Neuronal stem cell (in vitro differentiated cells): ENCODE data around the gene VWA5B1.

Source experiments
- DNase-seq: peaks from one replicate; pipeline ENCODE4 v3.0.0-alpha.2; 2013; ENCODE audit warnings: low spot score
- H2AFZ ChIP-seq: one replicate; pipeline ENCODE4 v1.6.1; 2013; ENCODE audit warnings: mild to moderate bottlenecking, low read length, inconsistent platforms
- H2AK5ac ChIP-seq: 2 replicates; pipeline ENCODE4 v1.6.1; 2013; ENCODE audit warnings: low read depth, mild to moderate bottlenecking, inconsistent platforms, low read length, moderate library complexity, mixed read lengths
- H2BK120ac ChIP-seq: 2 replicates; pipeline ENCODE4 v1.6.1; 2013; ENCODE audit warnings: low read depth, mild to moderate bottlenecking, inconsistent platforms, low read length, moderate library complexity, mixed read lengths
- H2BK12ac ChIP-seq: one replicate; pipeline ENCODE4 v1.6.1; 2013; ENCODE audit warnings: low read length, inconsistent platforms
- H2BK15ac ChIP-seq: 2 replicates; pipeline ENCODE4 v1.6.1; 2013; ENCODE audit warnings: mild to moderate bottlenecking, low read length, inconsistent platforms, mixed read lengths
- H2BK5ac ChIP-seq: one replicate; pipeline ENCODE4 v1.6.1; 2013; ENCODE audit warnings: inconsistent platforms, mild to moderate bottlenecking, low read length, moderate library complexity
- H3K14ac ChIP-seq: one replicate; pipeline ENCODE4 v1.6.1; 2013; ENCODE audit warnings: low read length, inconsistent platforms
- H3K18ac ChIP-seq: 2 replicates; pipeline ENCODE4 v1.6.1; 2013; ENCODE audit warnings: low read length, inconsistent platforms
- H3K23ac ChIP-seq: 2 replicates; pipeline ENCODE4 v1.6.1; 2013; ENCODE audit warnings: low read depth, mild to moderate bottlenecking, mixed read lengths, low read length, inconsistent platforms; ENCODE audit not compliant: poor library complexity
- H3K27ac ChIP-seq: replicated peaks from 3 replicates; pipeline ENCODE4 v1.5.1; 2013; ENCODE audit warnings: low read length, inconsistent platforms
- H3K27me3 ChIP-seq, 3 experiments: 2 replicates each; pipeline ENCODE4 v1.6.1; 2013; ENCODE audit warnings: low read length in 3 of 3, mild to moderate bottlenecking in 2 of 3, inconsistent platforms in 1 of 3, low read depth in 1 of 3, mixed read lengths in 1 of 3, moderate library complexity in 1 of 3; ENCODE audit not compliant: control insufficient read depth in 3 of 3, insufficient read depth in 3 of 3
- H3K36me3 ChIP-seq, 2 donors: replicated peaks in 1 of 2; 2 replicates each; pipeline ENCODE4 v1.6.1; 2013; ENCODE audit warnings: low read length in 2 of 2; ENCODE audit not compliant: control insufficient read depth in 2 of 2, insufficient read depth in 2 of 2
- H3K4ac ChIP-seq: 2 replicates; pipeline ENCODE4 v1.6.1; 2013; ENCODE audit warnings: inconsistent platforms, mild to moderate bottlenecking, low read length, moderate library complexity
- H3K4me1 ChIP-seq, 2 donors: 1 replicate in 1 of 2; 2 replicates in 1 of 2; pipeline ENCODE4 v1.6.1; 2013; ENCODE audit warnings: low read length in 2 of 2, low read depth in 1 of 2; ENCODE audit not compliant: control insufficient read depth in 2 of 2, insufficient read depth in 1 of 2
- H3K4me2 ChIP-seq: one replicate; pipeline ENCODE4 v1.6.1; 2013; ENCODE audit warnings: mild to moderate bottlenecking, low read length, inconsistent platforms; ENCODE audit not compliant: insufficient read depth, poor library complexity, severe bottlenecking
- H3K4me3 ChIP-seq, 2 donors: 2 replicates each; pipeline ENCODE4 v1.5.1; 2013; ENCODE audit warnings: low read length in 2 of 2, mild to moderate bottlenecking in 2 of 2, inconsistent platforms in 1 of 2, moderate library complexity in 1 of 2
- H3K79me1 ChIP-seq: one replicate; pipeline ENCODE4 v1.6.1; 2013; ENCODE audit warnings: low read depth, mild to moderate bottlenecking, inconsistent platforms, low read length, moderate library complexity
- H3K9ac ChIP-seq: one replicate; pipeline ENCODE4 v1.6.1; 2013; ENCODE audit warnings: mild to moderate bottlenecking, low read depth, low read length, inconsistent platforms; ENCODE audit not compliant: poor library complexity
- H3K9me3 ChIP-seq, 2 donors: replicated peaks in 1 of 2; 2 replicates each; pipeline versions ENCODE3 to v1.6.1; 2013; ENCODE audit warnings: low read length in 2 of 2, mild to moderate bottlenecking in 2 of 2, inconsistent platforms in 1 of 2, low read depth in 1 of 2, mixed read lengths in 1 of 2, moderate library complexity in 1 of 2; ENCODE audit not compliant: control insufficient read depth in 2 of 2, insufficient read depth in 1 of 2
- H4K8ac ChIP-seq: one replicate; pipeline ENCODE4 v1.6.1; 2013; ENCODE audit warnings: low read depth, mild to moderate bottlenecking, inconsistent platforms, low read length, moderate library complexity
- H4K91ac ChIP-seq: one replicate; pipeline ENCODE4 v1.6.1; 2013; ENCODE audit warnings: low read length, low read depth, mild to moderate bottlenecking, inconsistent platforms; ENCODE audit not compliant: poor library complexity
- WGBS, 2 donors: extraction: QIAGEN DNeasy Blood & Tissue Kit; methylation state at CpG; one replicate each; pipeline ENCODE4 v1.1.7; 2013; ENCODE audit warnings: missing lambda C conversion rate in 2 of 2, mixed read lengths in 1 of 2; ENCODE audit not compliant: insufficient read length in 2 of 2, insufficient replicate concordance in 1 of 2; ENCODE audit errors: extremely low coverage in 2 of 2; 5-methylcytosine and 5-hydroxymethylcytosine counted together

The VWA5B1 gene

DNA sequence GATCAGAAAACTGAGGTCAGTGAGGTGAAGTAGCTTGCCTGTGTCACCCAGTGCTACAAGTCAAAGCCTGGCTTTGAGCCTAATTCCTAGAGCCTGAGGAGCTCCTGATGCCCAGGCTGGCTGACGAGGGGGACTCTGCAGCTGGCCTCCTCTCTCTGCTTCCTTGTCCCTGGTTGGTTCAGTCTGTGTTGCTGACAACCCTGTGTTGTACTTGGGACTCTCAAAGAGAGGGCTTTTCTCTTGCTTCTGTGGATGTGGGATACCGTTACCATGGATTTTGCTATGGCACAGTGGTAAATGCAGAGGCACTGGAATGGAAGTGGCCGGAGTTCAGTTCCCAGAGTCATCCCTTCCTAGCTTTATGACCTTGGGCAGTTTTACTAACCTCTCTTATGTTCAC lies 8.0 kb downstream of the VWA5B1 start:
- Histone ChIP-seq H3K4me1 (no peaks in the 10 kb centered on the region), H2AFZ (no peak overlapping the region), H3K4ac (no peak overlapping the region), H2BK12ac (no peak overlapping the region), H2AK5ac (no peak overlapping the region), H2BK5ac (no peak overlapping the region), H3K18ac (no peak overlapping the region), H4K91ac (no peak overlapping the region), H3K27me3 (peaks cover 0 to 13% (median 0%) of the 10 kb centered on the region in 3 experiments), H3K4me3 (no peak overlapping the region), H3K27ac (no peak overlapping the region), H3K79me1 (no peaks in the 10 kb centered on the region), H3K4me2 (no peak overlapping the region), H4K8ac (no peak overlapping the region), H3K9ac (no peak overlapping the region), H3K36me3 (no peaks in the 10 kb centered on the region), H3K14ac (no peak overlapping the region), H2BK120ac (no peak overlapping the region), H3K23ac (no peak overlapping the region), H2BK15ac (no peak overlapping the region), H3K9me3 (no peaks in the 10 kb centered on the region)
- no CpG with 5 or more reads among the region's 3 CpGs for WGBS, 2 donors
- no peak for DNase-seq

DNA sequence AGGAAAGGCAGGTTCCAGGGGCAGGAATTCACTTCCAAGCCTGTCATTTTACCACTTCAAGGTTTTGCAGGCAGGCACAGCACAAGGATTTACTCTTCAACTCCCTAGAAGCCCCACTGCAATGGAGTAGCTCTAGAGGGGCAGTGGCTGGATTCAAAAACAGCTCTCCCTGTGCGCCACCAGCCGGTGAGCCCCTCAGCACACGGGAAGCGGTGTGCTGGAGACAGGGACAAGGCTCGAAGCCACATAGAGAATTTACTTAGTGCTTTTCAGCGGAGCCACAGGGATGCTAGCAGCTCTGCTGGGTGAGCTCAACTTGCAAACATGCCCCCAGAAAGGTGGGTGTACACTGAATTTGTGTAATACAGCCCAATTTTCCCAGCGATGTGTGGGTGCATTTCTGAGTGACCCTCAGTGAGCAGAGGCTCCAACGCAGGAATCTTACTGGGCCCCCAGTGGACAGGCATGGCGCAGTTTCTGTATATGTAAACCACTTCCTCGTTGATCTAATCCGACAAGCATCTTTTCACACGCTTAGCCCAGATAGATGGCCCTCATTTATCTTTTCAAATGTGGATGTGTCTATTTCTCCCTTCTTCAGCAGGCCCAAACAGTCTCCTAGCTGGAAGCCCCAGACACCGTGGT lies 10.9 kb downstream of the VWA5B1 start:
- H3K9ac ChIP-seq = no peak overlapping the region

DNA sequence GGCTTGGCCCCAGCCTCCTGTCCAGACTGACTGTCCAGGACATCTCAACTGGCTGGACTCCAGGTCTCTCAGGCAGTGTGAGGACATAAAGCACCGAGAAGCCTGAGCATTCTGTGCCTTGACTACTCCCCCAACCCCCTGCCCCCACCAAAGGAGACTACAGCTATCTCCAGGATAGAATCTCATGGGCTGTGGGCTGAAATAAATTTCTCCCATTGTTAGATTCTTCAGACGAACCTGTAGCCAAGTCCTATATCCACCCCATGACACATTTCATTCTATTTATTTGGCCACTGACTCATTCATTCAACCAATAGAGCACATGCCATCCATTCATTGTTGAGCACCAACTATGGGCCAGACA lies 11.4 kb downstream of the VWA5B1 start:
- Histone ChIP-seq H2BK15ac (no peak overlapping the region), H2AFZ (no peak overlapping the region), H3K9ac (no peak overlapping the region), H3K14ac (peak overlapping the region; percentile 60), H3K79me1 (no peaks in the 10 kb centered on the region), H4K8ac (no peak overlapping the region), H3K27me3 (peaks cover 0 to 11% (median 0%) of the 10 kb centered on the region in 3 experiments), H2BK5ac (no peak overlapping the region), H3K18ac (no peak overlapping the region), H3K4me3 (no peak overlapping the region), H3K23ac (no peak overlapping the region), H3K36me3 (no peaks in the 10 kb centered on the region), H3K27ac (no peak overlapping the region), H2AK5ac (no peak overlapping the region), H3K4me1 (no peaks in the 10 kb centered on the region), H2BK120ac (no peak overlapping the region), H3K4me2 (no peak overlapping the region), H3K9me3 (no peaks in the 10 kb centered on the region), H4K91ac (no peak overlapping the region), H3K4ac (no peak overlapping the region), H2BK12ac (no peak overlapping the region)
- DNase-seq = no peak
- no CpG with 5 or more reads among the region's 2 CpGs for WGBS, 2 donors

More for the DNA sequence above, 10.9 kb downstream of the VWA5B1 start:
- Histone ChIP-seq H3K4me3 (no peak overlapping the region), H2AFZ (no peak overlapping the region), H3K4ac (no peak overlapping the region), H3K14ac (peak overlapping the region; percentile 60), H3K23ac (no peak overlapping the region), H2BK12ac (no peak overlapping the region), H3K9me3 (no peaks in the 10 kb centered on the region), H2BK120ac (no peak overlapping the region), H3K79me1 (no peaks in the 10 kb centered on the region), H3K27ac (no peak overlapping the region), H3K4me2 (no peak overlapping the region), H3K36me3 (no peaks in the 10 kb centered on the region), H3K27me3 (peaks cover 0 to 11% (median 0%) of the 10 kb centered on the region in 3 experiments), H2BK15ac (peak overlapping the region; percentile 18), H4K91ac (no peak overlapping the region), H2BK5ac (no peak overlapping the region), H3K18ac (no peak overlapping the region), H2AK5ac (no peak overlapping the region), H4K8ac (no peak overlapping the region), H3K4me1 (no peaks in the 10 kb centered on the region)
- WGBS, 2 donors = no CpG with 5 or more reads among the region's 13 CpGs
- no peak for DNase-seq

DNA sequence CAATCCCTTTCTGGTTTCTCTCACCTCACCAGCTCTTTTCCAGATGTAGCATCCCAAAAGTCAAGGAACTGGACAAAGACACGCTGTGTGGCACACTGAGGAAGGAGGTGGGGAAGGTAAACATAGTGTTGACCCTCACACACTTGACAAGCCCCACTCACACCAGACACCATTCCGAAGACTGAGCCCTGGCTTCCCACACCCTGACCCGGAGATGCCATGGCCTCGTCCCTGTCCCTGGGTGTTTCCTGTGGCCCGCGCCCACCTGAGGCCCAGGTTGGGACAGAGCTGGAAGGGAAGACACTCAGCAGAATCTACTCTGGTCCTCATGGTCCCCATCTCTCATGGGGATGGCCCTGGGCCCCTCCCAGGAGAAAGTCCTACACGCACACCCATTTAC lies 16.4 kb downstream of the VWA5B1 start:
- no peak overlapping the region for H2AK5ac ChIP-seq
- peaks cover 0 to 19% (median 0%) of the 10 kb centered on the region in 3 experiments for H3K27me3 ChIP-seq
- no peak overlapping the region for H2BK15ac ChIP-seq
- H4K8ac ChIP-seq = no peak overlapping the region
- H2BK12ac ChIP-seq = no peak overlapping the region
- no peaks in the 10 kb centered on the region for H3K4me1 ChIP-seq
- no peak overlapping the region for H2BK120ac ChIP-seq
- H3K9me3 ChIP-seq = no peaks in the 10 kb centered on the region
- H2AFZ ChIP-seq = no peak overlapping the region
- H3K36me3 ChIP-seq = no peaks in the 10 kb centered on the region
- DNase-seq = no peak
- no peak overlapping the region for H2BK5ac ChIP-seq
- H3K18ac ChIP-seq = no peak overlapping the region
- H4K91ac ChIP-seq = no peak overlapping the region
- no peak overlapping the region for H3K4ac ChIP-seq
- H3K23ac ChIP-seq = no peak overlapping the region
- H3K14ac ChIP-seq = no peak overlapping the region
- H3K9ac ChIP-seq = no peak overlapping the region
- H3K79me1 ChIP-seq = no peaks in the 10 kb centered on the region
- WGBS, 2 donors = no CpG with 5 or more reads among the region's 7 CpGs
- H3K4me3 ChIP-seq = no peak overlapping the region
- H3K4me2 ChIP-seq = no peak overlapping the region
- H3K27ac ChIP-seq = no peak overlapping the region
